Esophagus squamous epithelium (tissue), 5 donors: ENCODE results near the gene SMPDL3A. TPM values are rescaled to one million over a fixed set of nuclear protein-coding genes. Genes with fewer than 3 reads are reported as not detected.

Experiments
- DNase-seq: peaks from one replicate; lab custom pipeline; 2025; lab: John Stamatoyannopoulos, UW
- H3K27ac ChIP-seq, 4 donors: fragments of 200-600 bp; sonication (generic); one replicate each; pipeline ENCODE4 v1.5.1; 2016 to 2019; ENCODE audit warnings: mild to moderate bottlenecking in 1 of 4
- H3K27me3 ChIP-seq, 4 donors: fragments of 200-600 bp; sonication (generic); 1 replicate in 3 of 4; 2 replicates in 1 of 4; pipeline versions ENCODE4 v1.5.1 to v1.6.0; 2017 to 2021; ENCODE audit warnings: antibody characterized with exemption in 1 of 4
- H3K36me3 ChIP-seq, 3 donors: fragments of 200-600 bp; sonication (generic); one replicate each; pipeline ENCODE4 v1.5.1; 2016 to 2019
- H3K4me1 ChIP-seq, 3 donors: fragments of 200-600 bp; sonication (generic); one replicate each; pipeline ENCODE4 v1.5.1; 2017 to 2019
- H3K4me3 ChIP-seq, 4 donors: fragments of 200-600 bp; sonication (generic); 1 replicate in 3 of 4; 2 replicates in 1 of 4; pipeline ENCODE4 v1.5.1; 2016 to 2019; ENCODE audit warnings: mild to moderate bottlenecking in 2 of 4, moderate library complexity in 1 of 4
- H3K9me3 ChIP-seq, 3 donors: fragments of 200-600 bp; sonication (generic); one replicate each; pipeline ENCODE4 v1.5.1; 2016 to 2019
- POLR2A ChIP-seq, 4 donors: fragments of 450-650 bp; IDR thresholded peaks; one replicate each; pipeline ENCODE4 v1.6.1; 2017; ENCODE audit warnings: antibody characterized with exemption in 4 of 4, mild to moderate bottlenecking in 4 of 4, moderate library complexity in 3 of 4
- WGBS, 2 donors: methylation state at CpG; one replicate each; pipeline ENCODE4 v1.1.5; 2018; 5-methylcytosine and 5-hydroxymethylcytosine counted together
- intact Hi-C: fragments of 100-400 bp; cut with DNase I; formaldehyde crosslinking; loops from one replicate; pipeline ENCODE4 v1.15.0; 2022
- total RNA-seq, 4 donors: library from RNA; depleted of rRNA; stranded (reverse); fragments of >200 nt; gene quantifications; one replicate each; pipeline ENCODE4 v1.1.0, GENCODE V29; 2016
- TF ChIP-seq, protein P1 (sequence below), 6 experiments: fragments of 450-650 bp in 4 of 6; fragments of 200-600 bp in 2 of 6; sonication (generic) in 2 of 6; IDR thresholded peaks; one replicate each; pipeline ENCODE4 v1.5.1; 2016 to 2019; ENCODE audit warnings: antibody characterized with exemption in 6 of 6, mild to moderate bottlenecking in 4 of 6, moderate library complexity in 4 of 6
- donor health status: DM: yes; HTN: yes; CAD: no.

The SMPDL3A gene
- total RNA-seq, 4 donors from 2014 or later = 15.4 to 21.7 (median 16.6) TPM

GRCh38 chr6:122833021-122833491, 44.0 kb downstream of the SMPDL3A start:
- H3K36me3 ChIP-seq = no peaks in the 10 kb centered on the region
- intact Hi-C loops = no loop called here

GRCh38 chr6:122838060-122838780, 49.2 kb downstream of the SMPDL3A start:
- intact Hi-C loops = loop anchor here (5.0 kb wide), 1 partner anchor 106 kb away; no protein-coding TSS in a partner anchor
- 68 to 73% methylated on average over 3 of the region's 3 CpGs for WGBS, 2 donors
- TF ChIP-seq, protein P1, sequence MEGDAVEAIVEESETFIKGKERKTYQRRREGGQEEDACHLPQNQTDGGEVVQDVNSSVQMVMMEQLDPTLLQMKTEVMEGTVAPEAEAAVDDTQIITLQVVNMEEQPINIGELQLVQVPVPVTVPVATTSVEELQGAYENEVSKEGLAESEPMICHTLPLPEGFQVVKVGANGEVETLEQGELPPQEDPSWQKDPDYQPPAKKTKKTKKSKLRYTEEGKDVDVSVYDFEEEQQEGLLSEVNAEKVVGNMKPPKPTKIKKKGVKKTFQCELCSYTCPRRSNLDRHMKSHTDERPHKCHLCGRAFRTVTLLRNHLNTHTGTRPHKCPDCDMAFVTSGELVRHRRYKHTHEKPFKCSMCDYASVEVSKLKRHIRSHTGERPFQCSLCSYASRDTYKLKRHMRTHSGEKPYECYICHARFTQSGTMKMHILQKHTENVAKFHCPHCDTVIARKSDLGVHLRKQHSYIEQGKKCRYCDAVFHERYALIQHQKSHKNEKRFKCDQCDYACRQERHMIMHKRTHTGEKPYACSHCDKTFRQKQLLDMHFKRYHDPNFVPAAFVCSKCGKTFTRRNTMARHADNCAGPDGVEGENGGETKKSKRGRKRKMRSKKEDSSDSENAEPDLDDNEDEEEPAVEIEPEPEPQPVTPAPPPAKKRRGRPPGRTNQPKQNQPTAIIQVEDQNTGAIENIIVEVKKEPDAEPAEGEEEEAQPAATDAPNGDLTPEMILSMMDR (IDR thresholded peaks at IDR 0.05) = peak in 5 of 6 experiments; percentile 20 to 58 (median 38)
- TF ChIP-seq POLR2A (IDR thresholded peaks at IDR 0.05) = no peak
- no peak overlapping the region for H3K4me3 ChIP-seq
- no peak for DNase-seq
- H3K27ac ChIP-seq = no peak overlapping the region
- H3K9me3 ChIP-seq = no peaks in the 10 kb centered on the region
- no peaks in the 10 kb centered on the region for H3K27me3 ChIP-seq
- no peaks in the 10 kb centered on the region for H3K4me1 ChIP-seq
- no peaks in the 10 kb centered on the region for H3K36me3 ChIP-seq

More at GRCh38 chr6:122833021-122833491, 44.0 kb downstream of the SMPDL3A start:
- WGBS, 2 donors = 79 to 85% methylated on average over 7 of the region's 7 CpGs
- H3K27ac ChIP-seq = no peak overlapping the region
- no peaks in the 10 kb centered on the region for H3K9me3 ChIP-seq
- H3K27me3 ChIP-seq = no peaks in the 10 kb centered on the region
- TF ChIP-seq, protein P1 (IDR thresholded peaks at IDR 0.05) = no peak
- no peak for TF ChIP-seq POLR2A (IDR thresholded peaks at IDR 0.05)
- no peak for DNase-seq
- H3K4me1 ChIP-seq = no peaks in the 10 kb centered on the region
- H3K4me3 ChIP-seq = no peak overlapping the region

- Histone ChIP-seq H3K27ac (no peak overlapping the region), H3K36me3 (no peaks in the 10 kb centered on the region), H3K4me1 (no peaks in the 10 kb centered on the region), H3K27me3 (no peaks in the 10 kb centered on the region), H3K9me3 (no peaks in the 10 kb centered on the region), H3K4me3 (no peak overlapping the region)
- intact Hi-C loops = loop anchor here (5.0 kb wide), 1 partner anchor 107 kb away; no protein-coding TSS in a partner anchor
- 0% methylated on average over 1 of the region's 1 CpG for WGBS, 2 donors
- DNase-seq = no peak
- TF ChIP-seq POLR2A (IDR thresholded peaks at IDR 0.05) = no peak
- TF ChIP-seq, protein P1 (IDR thresholded peaks at IDR 0.05) = peak; percentile 38 to 80 (median 70)
Measured at GRCh38 chr6:122839472-122839871, 50.4 kb downstream of the SMPDL3A start.

DNA sequence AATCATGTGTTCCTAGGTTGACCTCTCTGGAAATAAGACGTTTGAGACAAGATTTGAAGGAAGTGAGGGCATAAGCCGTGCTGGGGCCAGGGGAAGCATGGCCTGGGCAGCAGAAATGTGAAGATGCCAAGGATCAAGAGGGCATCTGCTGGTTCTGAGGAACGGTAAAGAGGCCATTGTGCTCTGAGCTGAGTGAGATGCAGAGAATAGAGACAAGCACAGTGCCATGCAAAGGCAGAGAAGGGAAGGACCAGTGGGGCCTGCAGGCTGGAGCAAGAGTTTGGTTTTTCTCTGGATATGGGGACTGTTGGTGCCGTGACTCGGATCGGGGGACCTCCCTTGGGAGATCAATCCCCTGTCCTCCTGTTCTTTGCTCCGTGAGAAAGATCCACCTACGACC, 50.8 kb downstream of the SMPDL3A start:
- Histone ChIP-seq H3K27me3 (no peaks in the 10 kb centered on the region), H3K27ac (no peak overlapping the region), H3K9me3 (no peaks in the 10 kb centered on the region), H3K36me3 (no peaks in the 10 kb centered on the region), H3K4me1 (no peaks in the 10 kb centered on the region), H3K4me3 (no peak overlapping the region)
- intact Hi-C loops = loop anchor here (5.0 kb wide), 1 partner anchor 108 kb away; no protein-coding TSS in a partner anchor
- TF ChIP-seq, protein P1 (IDR thresholded peaks at IDR 0.05) = no peak
- TF ChIP-seq POLR2A (IDR thresholded peaks at IDR 0.05) = no peak
- WGBS, 2 donors = 71 to 75% methylated on average over 8 of the region's 8 CpGs
- no peak for DNase-seq

DNA sequence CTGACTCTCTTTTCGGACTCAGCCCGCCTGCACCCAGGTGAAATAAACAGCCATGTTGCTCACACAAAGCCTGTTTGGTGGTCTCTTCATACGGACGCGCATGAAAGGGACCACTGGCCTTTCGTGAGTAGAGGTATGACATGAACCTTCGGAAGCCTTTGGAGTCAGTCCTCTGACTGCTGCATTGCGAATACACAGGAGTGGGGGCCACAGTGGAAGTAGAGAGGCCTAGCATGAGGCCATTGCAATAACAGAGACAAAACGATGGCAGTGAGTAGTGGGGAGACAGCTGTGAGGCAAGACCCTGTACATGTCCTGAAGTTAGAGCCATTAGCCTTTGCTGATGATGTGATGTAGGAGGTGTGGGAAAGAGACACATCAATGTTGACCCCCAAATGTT, 56.4 kb downstream of the SMPDL3A start:
- no peaks in the 10 kb centered on the region for H3K36me3 ChIP-seq
- H3K9me3 ChIP-seq = no peaks in the 10 kb centered on the region
- H3K4me3 ChIP-seq = no peak overlapping the region
- 97% methylated on average over 7 to 9 of the region's 9 CpGs for WGBS, 2 donors
- no peak for DNase-seq
- H3K27ac ChIP-seq = no peak overlapping the region
- H3K4me1 ChIP-seq = no peaks in the 10 kb centered on the region
- no peaks in the 10 kb centered on the region for H3K27me3 ChIP-seq
- TF ChIP-seq, protein P1 (IDR thresholded peaks at IDR 0.05) = no peak
- TF ChIP-seq POLR2A (IDR thresholded peaks at IDR 0.05) = no peak
- intact Hi-C loops = no loop called here
